A549 (cell line): ENCODE results near the gene CACNA1C. TPM values are rescaled to one million over a fixed set of nuclear protein-coding genes. Genes with fewer than 3 reads are reported as not detected.

Source experiments
- ATAC-seq, 2 experiments: fragments of 200-7000 bp in 1 of 2; fragments of >200 bp in 1 of 2; cut with Nextera tagmentation in 1 of 2; cut with Tn5 transposase in 1 of 2; 3 replicates each; pipeline versions ENCODE4 v1.8.0 to v1.9.1; 2018 to 2020; ENCODE audit warnings: mild to moderate bottlenecking in 1 of 2, moderate library complexity in 1 of 2
- CTCF ChIA-PET: fragments of 300-600 bp; sonication (Branson Sonifier 250); formaldehyde crosslinking; extraction: SDS; loops from one replicate; lab custom pipeline; 2021; ENCODE audit warnings: antibody characterized with exemption, inconsistent platforms; lab: Yijun Ruan, JAX
- POLR2A ChIA-PET: fragments of 350-600 bp; formaldehyde crosslinking; extraction: SDS; loops from one replicate; lab custom pipeline; 2021; ENCODE audit warnings: antibody characterized with exemption, inconsistent platforms; lab: Yijun Ruan, JAX
- DNase-seq, 2 experiments: peaks; one replicate each; pipeline versions ENCODE4 v3.0.0 to v3.0.0-alpha.2; 2011 to 2016; ENCODE audit warnings: low read depth in 1 of 2, low spot score in 1 of 2
- FAIRE-seq: peaks from 2 replicates; lab custom pipeline; 2011; peaks lifted over from hg19 to GRCh38; lab: Jason Lieb, UNC
- H3K27ac ChIP-seq, 2 experiments: fragments of >200 bp; sonication (Bioruptor Twin); formaldehyde crosslinking; 3 replicates each; pipeline ENCODE4 v1.5.1; 2016 to 2017
- H3K4me1 ChIP-seq: fragments of >200 bp; sonication (Bioruptor Twin); formaldehyde crosslinking; 3 replicates; pipeline ENCODE4 v1.6.1; 2016
- H3K4me2 ChIP-seq: fragments of >200 bp; sonication (Bioruptor Twin); formaldehyde crosslinking; 3 replicates; pipeline ENCODE4 v1.6.1; 2016
- H3K4me3 ChIP-seq: fragments of >200 bp; sonication (Bioruptor Twin); formaldehyde crosslinking; 3 replicates; pipeline ENCODE4 v1.5.1; 2016
- H3K9me3 ChIP-seq: fragments of >200 bp; sonication (Bioruptor Twin); formaldehyde crosslinking; 3 replicates; pipeline ENCODE4 v1.6.1; 2016
- CBX2 ChIP-seq: fragments of 200-600 bp; sonication (generic); IDR thresholded peaks from 2 replicates; pipeline ENCODE4 v1.6.1; 2016; ENCODE audit warnings: low read depth, mild to moderate bottlenecking, borderline replicate concordance
- CBX8 ChIP-seq: fragments of 200-600 bp; sonication (generic); IDR thresholded peaks from 2 replicates; pipeline ENCODE4 v1.6.1; 2016
- CEBPB ChIP-seq, 2 experiments: fragments of >200 bp in 1 of 2; sonication (Bioruptor Twin) in 1 of 2; formaldehyde crosslinking in 1 of 2; IDR thresholded peaks; 2 replicates each; pipeline ENCODE4 v1.6.1; 2012 to 2016
- CHD2 ChIP-seq: fragments of 150-350 bp; IDR thresholded peaks from 2 replicates; pipeline ENCODE4 v1.6.1; 2014; ENCODE audit warnings: low read length; ENCODE audit not compliant: partially characterized antibody
- CHD4 ChIP-seq: fragments of 200-600 bp; sonication (generic); IDR thresholded peaks from 2 replicates; pipeline ENCODE4 v1.6.1; 2016; ENCODE audit warnings: antibody characterized with exemption, mild to moderate bottlenecking, borderline replicate concordance
- EHMT2 ChIP-seq: fragments of 200-600 bp; sonication (generic); IDR thresholded peaks from 2 replicates; pipeline ENCODE4 v1.6.1; 2016; ENCODE audit warnings: antibody characterized with exemption, low read depth, mild to moderate bottlenecking, moderate library complexity
- EP300 ChIP-seq, 2 experiments: fragments of >200 bp; sonication (Bioruptor Twin); formaldehyde crosslinking; IDR thresholded peaks; 2 replicates in 1 of 2; 3 replicates in 1 of 2; pipeline ENCODE4 v1.6.1; 2016 to 2017
- ESRRA ChIP-seq: fragments of 150-350 bp; IDR thresholded peaks from 2 replicates; pipeline ENCODE4 v1.6.1; 2014; ENCODE audit warnings: mild to moderate bottlenecking, low read length, borderline replicate concordance
- FOSL2 ChIP-seq, 2 experiments: fragments of 450-650 bp in 1 of 2; fragments of >200 bp in 1 of 2; sonication (Bioruptor Twin) in 1 of 2; formaldehyde crosslinking; IDR thresholded peaks; 2 replicates each; pipeline versions ENCODE4 v1.5.0 to v1.6.1; 2016 to 2020; ENCODE audit warnings: mild to moderate bottlenecking in 1 of 2, moderate library complexity in 1 of 2
- GATA3 ChIP-seq: IDR thresholded peaks from 2 replicates; pipeline ENCODE4 v1.6.1; 2012; ENCODE audit warnings: borderline replicate concordance
- HDAC2 ChIP-seq: fragments of 200-600 bp; sonication (generic); IDR thresholded peaks from 2 replicates; pipeline ENCODE4 v1.6.1; 2016
- HEYL ChIP-seq: fragments of 250-450 bp; sonication (Bioruptor Pico); IDR thresholded peaks from 2 replicates; pipeline ENCODE4 v1.8.0; 2021; ENCODE audit warnings: mild to moderate bottlenecking, moderate library complexity
- HOXA7 ChIP-seq: fragments of 250-450 bp; sonication (Bioruptor Pico); IDR thresholded peaks from 2 replicates; pipeline ENCODE4 v1.5.0; 2020; ENCODE audit warnings: mild to moderate bottlenecking, moderate library complexity
- HOXB13 ChIP-seq: fragments of 250-450 bp; sonication (Bioruptor Pico); IDR thresholded peaks from 2 replicates; pipeline ENCODE4 v1.5.0; 2020; ENCODE audit warnings: low read depth, mild to moderate bottlenecking, moderate library complexity
- JUN ChIP-seq, 2 experiments: fragments of >200 bp; sonication (Bioruptor Twin); formaldehyde crosslinking; IDR thresholded peaks; 2 replicates in 1 of 2; 3 replicates in 1 of 2; pipeline ENCODE4 v1.6.1; 2016 to 2017
- JUNB ChIP-seq: fragments of >200 bp; sonication (Bioruptor Twin); formaldehyde crosslinking; IDR thresholded peaks from 2 replicates; pipeline ENCODE4 v1.6.1; 2016
- KDM5A ChIP-seq: fragments of 200-600 bp; sonication (generic); IDR thresholded peaks from 2 replicates; pipeline ENCODE4 v1.6.1; 2016; ENCODE audit warnings: antibody characterized with exemption, mild to moderate bottlenecking
- MYC ChIP-seq: IDR thresholded peaks from 2 replicates; pipeline ENCODE4 v1.6.1; 2012; ENCODE audit warnings: mild to moderate bottlenecking, inconsistent platforms, low read length, improper control_type of control experiment, borderline replicate concordance
- NFE2L2 ChIP-seq: fragments of 150-350 bp; conservative IDR thresholded peaks from 2 replicates; pipeline ENCODE4 v1.6.1; 2014; ENCODE audit warnings: low read length
- NPAS2 ChIP-seq: fragments of 250-450 bp; sonication (Bioruptor Pico); IDR thresholded peaks from 2 replicates; pipeline ENCODE4 v1.8.0; 2022; ENCODE audit warnings: mild to moderate bottlenecking, moderate library complexity, borderline replicate concordance
- PBX3 ChIP-seq: IDR thresholded peaks from 2 replicates; pipeline ENCODE4 v1.6.1; 2012
- RARB ChIP-seq: fragments of 250-450 bp; sonication (Bioruptor Pico); IDR thresholded peaks from 2 replicates; pipeline ENCODE4 v1.8.0; 2021; ENCODE audit warnings: mild to moderate bottlenecking, moderate library complexity
- ZNF302 ChIP-seq: fragments of 250-450 bp; sonication (Bioruptor Pico); IDR thresholded peaks from 2 replicates; pipeline ENCODE4 v1.9.0; 2021; ENCODE audit warnings: inconsistent platforms, mild to moderate bottlenecking, moderate library complexity
- ZSCAN20 ChIP-seq: fragments of 250-450 bp; sonication (Bioruptor Pico); IDR thresholded peaks from 2 replicates; pipeline ENCODE4 v1.8.0; 2022; ENCODE audit warnings: mild to moderate bottlenecking, moderate library complexity
- WGBS: methylation state at CpG from one replicate; pipeline ENCODE4 v1.1.6; 2017; ENCODE audit errors: missing lambda C conversion rate; 5-methylcytosine and 5-hydroxymethylcytosine counted together
- polyA plus RNA-seq, 4 experiments: library from polyadenylated mRNA; depleted of rRNA in 3 of 4; stranded (reverse); fragments of >200 nt; fragmentation: RNase III in 1 of 4; extraction: RNeasy Plus Mini Kit Qiagen cat#74134 plus additional on column Dnase treatment in 1 of 4; gene quantifications; 2 replicates in 3 of 4; 3 replicates in 1 of 4; pipeline ENCODE4 v1.2.3, GENCODE V29; 2011 to 2017
- TF ChIP-seq, protein P1 (sequence below): IDR thresholded peaks from 2 replicates; pipeline ENCODE4 v1.6.1; 2012; ENCODE audit warnings: low read depth, borderline replicate concordance
- TF ChIP-seq, protein P2 (sequence below): fragments of 450-650 bp; IDR thresholded peaks from 2 replicates; pipeline ENCODE4 v1.6.1; 2014; ENCODE audit warnings: antibody characterized with exemption
- TF ChIP-seq, protein P3 (sequence below): fragments of 250-450 bp; sonication (Bioruptor Pico); IDR thresholded peaks from 2 replicates; pipeline ENCODE4 v1.5.0; 2020; ENCODE audit warnings: low read depth, mild to moderate bottlenecking, moderate library complexity

The CACNA1C gene
- polyA plus RNA-seq, 2 of the 4 experiments (the other 2 are of a cell fraction): not detected

GRCh38 chr12:2286461-2287131, 233.8 kb downstream of the CACNA1C start:
- H3K9me3 ChIP-seq: no peaks in the 10 kb centered on the region
- no peak for ATAC-seq
- FAIRE-seq: no peak
- no peak overlapping the region for H3K4me2 ChIP-seq
- DNase-seq: no peak
- ChIA-PET CTCF (interaction anchor here (0.6 to 1.6 kb wide), 2 partner anchors 230 to 401 kb away, joined by 4 read pairs; no protein-coding TSS in a partner anchor), POLR2A (no interaction called here)
- H3K4me1 ChIP-seq: no peaks in the 10 kb centered on the region
- TF ChIP-seq, protein P1, sequence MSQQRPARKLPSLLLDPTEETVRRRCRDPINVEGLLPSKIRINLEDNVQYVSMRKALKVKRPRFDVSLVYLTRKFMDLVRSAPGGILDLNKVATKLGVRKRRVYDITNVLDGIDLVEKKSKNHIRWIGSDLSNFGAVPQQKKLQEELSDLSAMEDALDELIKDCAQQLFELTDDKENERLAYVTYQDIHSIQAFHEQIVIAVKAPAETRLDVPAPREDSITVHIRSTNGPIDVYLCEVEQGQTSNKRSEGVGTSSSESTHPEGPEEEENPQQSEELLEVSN: no peak
- TF ChIP-seq MYC (no peak), GATA3 (no peak), NFE2L2 (no peak), JUN (IDR thresholded peaks at IDR 0.05) (no peak), HOXB13 (CRISPR knock-in tag) (no peak), ESRRA (no peak), NPAS2 (no peak), CBX2 (no peak), JUNB (no peak), CHD4 (no peak), PBX3 (no peak), HEYL (CRISPR knock-in tag) (no peak), CBX8 (no peak)
- WGBS: 26% methylated on average over 9 of the region's 9 CpGs
- no peak overlapping the region for H3K27ac ChIP-seq
- H3K4me3 ChIP-seq: no peak overlapping the region

- no peaks in the 10 kb centered on the region for H3K4me1 ChIP-seq
- H3K4me3 ChIP-seq: no peak overlapping the region
- CTCF ChIA-PET: interaction anchor here (0.6 to 1.1 kb wide), 4 partner anchors 89 to 786 kb away, joined by 3 to 4 read pairs (median 4); no protein-coding TSS in a partner anchor
- no peak overlapping the region for H3K4me2 ChIP-seq
- H3K9me3 ChIP-seq: no peaks in the 10 kb centered on the region
- 35% methylated on average over 12 of the region's 12 CpGs for WGBS
- H3K27ac ChIP-seq: no peak overlapping the region
- no peak for DNase-seq
- no peak for TF ChIP-seq PBX3
- TF ChIP-seq, all 56 proteins: peak for 0
- ATAC-seq (no peak), FAIRE-seq (no peak)
- POLR2A ChIA-PET: interaction anchor here (0.7 kb wide), 1 partner anchor 21 kb away, joined by 3 read pairs; no protein-coding TSS in a partner anchor
Observed at GRCh38 chr12:2287151-2287550, 234.4 kb downstream of the CACNA1C start.

GRCh38 chr12:2287589-2287988, 234.8 kb downstream of the CACNA1C start:
- ChIA-PET CTCF (interaction anchor here (0.6 to 1.1 kb wide), 4 partner anchors 89 to 786 kb away, joined by 3 to 4 read pairs (median 4); no protein-coding TSS in a partner anchor), POLR2A (interaction anchor here (0.7 kb wide), 1 partner anchor 21 kb away, joined by 3 read pairs; no protein-coding TSS in a partner anchor)
- no peak overlapping the region for H3K4me2 ChIP-seq
- H3K4me3 ChIP-seq: no peak overlapping the region
- no peak for DNase-seq
- 20% methylated on average over 5 of the region's 5 CpGs for WGBS
- FAIRE-seq: no peak
- H3K9me3 ChIP-seq: no peaks in the 10 kb centered on the region
- H3K4me1 ChIP-seq: no peaks in the 10 kb centered on the region
- no peak for ATAC-seq
- no peak overlapping the region for H3K27ac ChIP-seq
- TF ChIP-seq HEYL (CRISPR knock-in tag): no peak
- TF ChIP-seq HOXA7: no peak
- TF ChIP-seq MYC: no peak
- TF ChIP-seq FOSL2 (IDR thresholded peaks at IDR 0.05): no peak
- no peak for TF ChIP-seq FOSL2 (CRISPR knock-in tag; IDR thresholded peaks at IDR 0.05)
- no peak for TF ChIP-seq JUNB
- TF ChIP-seq PBX3: no peak
- no peak for TF ChIP-seq CHD4
- no peak for TF ChIP-seq ZNF302 (CRISPR knock-in tag)
- no peak for TF ChIP-seq EP300 (IDR thresholded peaks at IDR 0.05)
- TF ChIP-seq, protein P2, sequence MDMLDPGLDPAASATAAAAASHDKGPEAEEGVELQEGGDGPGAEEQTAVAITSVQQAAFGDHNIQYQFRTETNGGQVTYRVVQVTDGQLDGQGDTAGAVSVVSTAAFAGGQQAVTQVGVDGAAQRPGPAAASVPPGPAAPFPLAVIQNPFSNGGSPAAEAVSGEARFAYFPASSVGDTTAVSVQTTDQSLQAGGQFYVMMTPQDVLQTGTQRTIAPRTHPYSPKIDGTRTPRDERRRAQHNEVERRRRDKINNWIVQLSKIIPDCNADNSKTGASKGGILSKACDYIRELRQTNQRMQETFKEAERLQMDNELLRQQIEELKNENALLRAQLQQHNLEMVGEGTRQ: no peak
- TF ChIP-seq HDAC2: no peak
- TF ChIP-seq ZSCAN20 (CRISPR knock-in tag): no peak
- no peak for TF ChIP-seq CHD2
- no peak for TF ChIP-seq EHMT2
- TF ChIP-seq CEBPB (IDR thresholded peaks at IDR 0.05): no peak
- no peak for TF ChIP-seq KDM5A
- TF ChIP-seq RARB (CRISPR knock-in tag): no peak
- TF ChIP-seq, protein P3, sequence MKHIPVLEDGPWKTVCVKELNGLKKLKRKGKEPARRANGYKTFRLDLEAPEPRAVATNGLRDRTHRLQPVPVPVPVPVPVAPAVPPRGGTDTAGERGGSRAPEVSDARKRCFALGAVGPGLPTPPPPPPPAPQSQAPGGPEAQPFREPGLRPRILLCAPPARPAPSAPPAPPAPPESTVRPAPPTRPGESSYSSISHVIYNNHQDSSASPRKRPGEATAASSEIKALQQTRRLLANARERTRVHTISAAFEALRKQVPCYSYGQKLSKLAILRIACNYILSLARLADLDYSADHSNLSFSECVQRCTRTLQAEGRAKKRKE (CRISPR knock-in tag): no peak
